NCI-H510A (cell line): Measurements from ENCODE around the gene JARID2.
"Not testable (repeated sequence)": the region's sequence is repeated elsewhere in the genome, so short reads cannot be mapped to it uniquely, and the experiment has no call there.

Source experiments
- DNase-seq: peaks from one replicate; lab custom pipeline; 2025; lab: John Stamatoyannopoulos, UW

The JARID2 gene

GRCh38 chr6:15289456-15289855, 43.6 kb downstream of the JARID2 start:
- not testable (repeated sequence) for DNase-seq

- DNase-seq, result no peak
Measured at GRCh38 chr6:15290067-15290680, 44.3 kb downstream of the JARID2 start.

- no peak for DNase-seq
Measured at GRCh38 chr6:15290962-15291704, 45.3 kb downstream of the JARID2 start.

- DNase-seq, result no peak
Measured at GRCh38 chr6:15292721-15293302, 46.9 kb downstream of the JARID2 start.

GRCh38 chr6:15293674-15294073, 47.8 kb downstream of the JARID2 start:
- DNase-seq, result no peak

- DNase-seq, result no peak
Measured at GRCh38 chr6:15294504-15294903, 48.6 kb downstream of the JARID2 start.

DNA sequence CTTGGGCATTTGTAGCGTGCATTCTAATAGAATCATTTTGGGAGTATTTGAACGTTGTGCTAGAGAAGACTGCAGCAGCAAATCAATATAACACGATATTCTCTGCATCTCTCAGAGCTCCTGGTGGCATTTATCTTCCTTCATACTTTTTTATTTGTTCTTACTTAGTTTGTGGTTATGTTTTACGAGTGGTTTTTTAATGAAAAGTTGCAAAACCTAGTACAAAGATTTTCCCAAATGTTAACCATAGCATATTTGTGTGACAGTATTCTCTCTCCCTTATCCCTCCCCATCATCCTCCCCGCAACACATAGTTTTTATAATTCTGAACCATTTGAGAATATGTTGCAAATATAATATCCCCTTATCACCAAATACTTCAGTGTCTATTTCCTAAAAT, 50.4 kb downstream of the JARID2 start:
- no peak for DNase-seq

- no peak for DNase-seq
Measured at GRCh38 chr6:15296735-15297134, 50.9 kb downstream of the JARID2 start.

DNA sequence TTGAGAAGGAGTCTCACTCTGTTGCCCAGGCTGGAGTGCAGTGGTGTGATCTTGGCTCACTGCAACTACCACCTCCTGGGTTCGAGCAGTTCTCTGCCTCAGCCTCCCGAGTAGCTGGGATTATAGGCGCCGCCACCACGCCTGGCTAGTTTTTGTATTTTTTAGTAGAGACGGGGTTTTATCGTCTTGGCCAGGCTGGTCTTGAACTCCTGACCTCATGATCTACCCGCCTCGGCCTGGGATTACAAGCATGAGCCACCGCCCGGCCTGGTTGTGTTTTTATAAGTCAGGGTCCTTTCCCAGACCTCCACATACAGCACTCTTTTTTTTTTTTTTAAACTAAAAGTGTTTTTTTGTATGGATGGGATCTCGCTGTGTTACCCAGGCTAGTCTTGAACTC, 51.3 kb downstream of the JARID2 start:
- DNase-seq, result not testable (repeated sequence)

DNA sequence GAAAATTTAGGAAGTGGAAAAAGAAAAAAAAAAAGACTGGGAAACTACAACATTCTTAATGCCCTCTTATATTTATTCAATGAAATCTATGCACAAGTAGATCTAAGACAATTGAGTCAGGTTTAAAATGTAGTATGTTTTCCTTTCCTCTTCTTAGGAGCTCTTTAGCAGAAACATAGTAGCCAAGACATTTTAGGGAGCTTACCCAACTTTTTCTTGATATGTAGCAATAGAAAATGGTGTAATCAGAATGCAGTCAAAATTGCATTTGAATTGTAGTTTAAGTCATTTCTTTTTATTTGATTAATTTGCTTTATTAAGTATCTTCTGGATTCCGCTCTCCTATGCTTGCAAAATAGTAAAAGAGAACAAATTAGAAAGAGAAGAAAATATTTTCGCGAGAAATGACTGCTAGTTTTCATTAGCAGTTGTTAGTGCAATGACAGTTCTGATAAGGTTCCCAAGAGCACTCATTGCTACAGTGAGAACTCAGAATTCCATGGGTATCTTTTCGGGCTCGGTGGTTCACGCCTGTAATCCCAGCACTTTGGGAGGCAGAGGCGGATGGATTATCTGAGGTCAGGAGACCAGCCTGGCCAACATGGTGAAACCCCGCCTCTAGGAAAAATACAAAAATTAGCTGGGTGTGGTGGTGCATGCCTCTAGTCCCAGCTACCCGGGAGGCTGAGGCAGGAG, 52.2 kb downstream of the JARID2 start:
- no peak for DNase-seq

DNA sequence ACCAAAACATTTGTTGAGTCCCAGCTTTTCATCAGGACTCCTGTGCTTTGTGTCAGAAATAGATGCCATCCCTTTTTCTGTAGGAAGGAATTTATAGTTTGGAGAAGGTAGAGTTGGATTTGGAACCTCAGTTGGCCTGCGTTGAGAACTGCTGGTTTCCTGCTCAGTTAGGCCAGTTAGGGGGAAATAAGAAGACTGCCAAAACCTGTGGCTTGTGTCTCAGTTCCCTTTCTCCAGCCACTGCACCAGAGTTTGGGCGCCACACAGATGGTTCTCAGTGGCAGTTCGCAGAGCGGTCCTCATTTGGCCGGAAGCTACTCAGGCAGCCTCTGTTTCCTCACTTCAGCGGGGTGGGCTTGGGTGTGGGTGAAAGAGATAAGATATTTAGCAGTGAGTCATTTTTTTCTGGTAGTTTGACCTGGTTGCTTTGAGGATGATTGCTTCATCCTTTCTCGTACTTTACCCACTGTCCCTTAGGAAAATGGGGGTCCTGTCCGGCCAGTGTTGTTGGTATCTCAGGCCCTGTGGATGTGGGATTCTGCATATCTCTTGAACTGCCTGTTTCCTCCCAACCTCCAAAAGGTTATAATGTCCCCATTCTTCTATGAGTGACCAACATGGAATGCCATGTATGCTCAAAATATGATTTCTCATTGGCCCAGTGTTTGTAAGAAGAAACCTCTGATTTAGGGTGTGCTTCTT, 53.7 kb downstream of the JARID2 start:
- no peak for DNase-seq

GRCh38 chr6:15301179-15302006, 55.5 kb downstream of the JARID2 start:
- DNase-seq, result no peak

DNA sequence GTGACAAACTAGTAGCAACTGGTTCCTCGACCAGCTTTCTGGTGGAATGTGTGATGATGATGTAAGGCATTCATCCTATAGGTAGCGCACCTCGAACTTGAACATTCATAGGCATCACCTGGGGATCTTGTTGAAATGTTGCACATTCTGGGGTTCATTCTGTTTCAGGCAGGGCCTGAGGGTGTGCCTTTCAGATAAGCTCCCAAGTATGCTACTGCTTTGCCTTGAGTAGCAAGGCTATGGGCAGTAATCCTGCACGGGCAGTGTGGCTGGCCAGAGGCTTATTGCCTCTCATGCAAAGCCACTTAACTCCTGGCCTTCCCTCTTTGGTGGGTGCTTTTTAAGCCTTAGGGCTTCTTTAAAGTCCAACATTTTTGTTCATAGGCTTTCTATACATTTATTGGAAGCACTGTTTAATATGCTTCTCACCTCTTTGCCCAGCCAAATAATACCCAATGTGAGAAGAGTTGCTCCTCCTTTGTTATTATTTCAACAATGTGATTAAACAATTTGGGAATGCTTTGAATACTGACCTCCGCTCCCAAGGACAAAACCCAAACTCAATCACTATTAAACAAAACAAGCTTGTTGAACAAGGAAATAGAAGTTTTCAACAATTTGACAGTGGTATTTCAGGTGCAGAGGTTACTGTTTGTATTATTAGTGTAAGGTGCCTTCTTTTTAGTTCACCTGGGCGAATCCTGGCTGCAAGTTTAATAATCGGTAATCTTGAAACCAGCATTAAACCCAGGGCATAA, 57.5 kb downstream of the JARID2 start:
- DNase-seq, result no peak

DNA sequence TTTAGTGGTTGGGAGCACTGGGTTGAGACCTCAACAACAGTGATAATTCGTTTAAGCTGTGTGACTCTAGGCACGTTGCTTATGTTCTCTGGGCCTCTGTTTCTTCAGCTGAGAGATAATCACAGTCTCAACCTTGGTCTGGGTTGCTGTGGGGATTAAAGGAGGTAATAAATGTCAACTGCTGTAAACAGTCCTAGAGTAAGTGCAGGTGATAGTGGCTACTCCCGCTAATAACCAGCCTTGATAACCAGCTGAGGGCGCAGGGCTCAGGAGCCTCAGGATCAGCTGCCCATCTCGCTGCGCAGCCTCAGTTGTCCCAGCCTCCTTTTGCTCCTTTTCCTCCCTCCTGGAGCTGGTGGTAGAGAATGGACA, 58.0 kb downstream of the JARID2 start:
- no peak for DNase-seq

GRCh38 chr6:15304337-15305042, 58.6 kb downstream of the JARID2 start:
- no peak for DNase-seq

GRCh38 chr6:15305496-15305895, 59.6 kb downstream of the JARID2 start:
- DNase-seq, result no peak

- DNase-seq, result no peak
Measured at GRCh38 chr6:15305909-15306308, 60.0 kb downstream of the JARID2 start.

- no peak for DNase-seq
Measured at GRCh38 chr6:15308435-15309213, 62.8 kb downstream of the JARID2 start.

GRCh38 chr6:15309611-15310283, 63.9 kb downstream of the JARID2 start:
- no peak for DNase-seq
